Measurements from ENCODE around the gene CENPT.

- no peak for TF ChIP-seq CTCF (conservative IDR thresholded peaks at IDR 0.05 in 1 of 2, IDR thresholded peaks at IDR 0.05 in 1 of 2; ENCODE audit: low read depth in 1 of 2, low read length in 2 of 2)
- no peak for TF ChIP-seq EZH2 (IDR thresholded peaks at IDR 0.05; ENCODE audit: low read length, missing control alignments)
These were observed 47.1 kb downstream of the CENPT start for GRCh38 chr16:67800338-67800926.
